Muscle layer of duodenum (tissue), 2 donors: ENCODE measurements around the gene ZNF76.
A peak's percentile ranks its signal among the peaks of the same experiment; 100 is the strongest.
"Not testable (repeated sequence)": the region's sequence is repeated elsewhere in the genome, so short reads cannot be mapped to it uniquely, and the experiment has no call there.

Experiments used
- H3K27ac ChIP-seq: one replicate; pipeline ENCODE4 v1.7.0; 2013; ENCODE audit warnings: mild to moderate bottlenecking, low read length
- H3K27me3 ChIP-seq: one replicate; pipeline ENCODE4 v1.7.0; 2013; ENCODE audit warnings: low read depth, mild to moderate bottlenecking, control low read depth, low read length
- H3K36me3 ChIP-seq, 2 donors: one replicate each; pipeline ENCODE4 v1.7.0; 2013; ENCODE audit warnings: low read length in 2 of 2, control low read depth in 1 of 2, mild to moderate bottlenecking in 1 of 2; ENCODE audit not compliant: insufficient read depth in 2 of 2, control insufficient read depth in 1 of 2
- H3K4me1 ChIP-seq, 2 donors: one replicate each; pipeline ENCODE4 v1.7.0; 2013; ENCODE audit warnings: low read length in 2 of 2, mild to moderate bottlenecking in 2 of 2, control low read depth in 1 of 2, moderate library complexity in 1 of 2; ENCODE audit not compliant: insufficient read depth in 2 of 2, control insufficient read depth in 1 of 2
- H3K4me3 ChIP-seq, 2 donors: one replicate each; pipeline ENCODE4 v1.7.0; 2013; ENCODE audit warnings: low read length in 2 of 2, low read depth in 1 of 2, mild to moderate bottlenecking in 1 of 2
- H3K9me3 ChIP-seq, 2 donors: one replicate each; pipeline ENCODE4 v1.7.0; 2013; ENCODE audit warnings: low read length in 2 of 2, control low read depth in 1 of 2, mild to moderate bottlenecking in 1 of 2; ENCODE audit not compliant: control insufficient read depth in 1 of 2
- donor health status: healthy.

The ZNF76 gene

GRCh38 chr6:35319346-35320030 is 60.0 kb downstream of the ZNF76 start:
- Histone ChIP-seq H3K27me3 (no peaks in the 10 kb centered on the region), H3K27ac (no peak overlapping the region), H3K36me3 (peaks cover 0 to 10% of the 10 kb centered on the region in 2 donors), H3K9me3 (no peaks in the 10 kb centered on the region), H3K4me1 (peaks cover 0 to 5% of the 10 kb centered on the region in 2 donors), H3K4me3 (no peak overlapping the region)

GRCh38 chr6:35320031-35320410 is 60.5 kb downstream of the ZNF76 start:
- H3K4me1 ChIP-seq: peaks cover 0 to 5% of the 10 kb centered on the region in 2 donors
- peaks cover 0 to 10% of the 10 kb centered on the region in 2 donors for H3K36me3 ChIP-seq

GRCh38 chr6:35321091-35321490 is 61.6 kb downstream of the ZNF76 start:
- Histone ChIP-seq H3K4me1 (peaks cover 0 to 5% of the 10 kb centered on the region in 2 donors), H3K4me3 (no peak overlapping the region), H3K27me3 (no peaks in the 10 kb centered on the region), H3K36me3 (peaks cover 0 to 10% of the 10 kb centered on the region in 2 donors), H3K9me3 (no peaks in the 10 kb centered on the region), H3K27ac (no peak overlapping the region)

More at GRCh38 chr6:35320031-35320410, 60.5 kb downstream of the ZNF76 start:
- H3K4me3 ChIP-seq: no peak overlapping the region
- H3K27ac ChIP-seq: no peak overlapping the region
- H3K9me3 ChIP-seq: no peaks in the 10 kb centered on the region
- H3K27me3 ChIP-seq: no peaks in the 10 kb centered on the region

- H3K27ac ChIP-seq: no peak overlapping the region
- H3K27me3 ChIP-seq: no peaks in the 10 kb centered on the region
- H3K9me3 ChIP-seq: no peaks in the 10 kb centered on the region
- no peaks in the 10 kb centered on the region for H3K36me3 ChIP-seq
- no peaks in the 10 kb centered on the region for H3K4me1 ChIP-seq
- H3K4me3 ChIP-seq: no peak overlapping the region
These were observed 68.0 kb downstream of the ZNF76 start for GRCh38 chr6:35327349-35328027.

- H3K27me3 ChIP-seq: no peaks in the 10 kb centered on the region
- H3K36me3 ChIP-seq: no peaks in the 10 kb centered on the region
- H3K9me3 ChIP-seq: no peaks in the 10 kb centered on the region
- H3K27ac ChIP-seq: no peak overlapping the region
- H3K4me3 ChIP-seq: no peak overlapping the region
- H3K4me1 ChIP-seq: no peaks in the 10 kb centered on the region
These were observed 68.7 kb downstream of the ZNF76 start for GRCh38 chr6:35328108-35328723.

- H3K4me3 ChIP-seq, H3K27ac ChIP-seq, H3K36me3 ChIP-seq, H3K9me3 ChIP-seq, H3K27me3 ChIP-seq, H3K4me1 ChIP-seq: not testable (repeated sequence)
These were observed 69.4 kb downstream of the ZNF76 start for GRCh38 chr6:35328965-35329364.

GRCh38 chr6:35330541-35331119 is 71.1 kb downstream of the ZNF76 start:
- Histone ChIP-seq H3K4me1 (no peaks in the 10 kb centered on the region), H3K27me3 (no peaks in the 10 kb centered on the region), H3K9me3 (no peaks in the 10 kb centered on the region), H3K4me3 (no peak overlapping the region), H3K36me3 (no peaks in the 10 kb centered on the region), H3K27ac (no peak overlapping the region)

- H3K4me3 ChIP-seq, H3K36me3 ChIP-seq, H3K9me3 ChIP-seq, H3K27ac ChIP-seq, H3K4me1 ChIP-seq, H3K27me3 ChIP-seq: not testable (repeated sequence)
These were observed 72.7 kb downstream of the ZNF76 start for GRCh38 chr6:35332074-35332887.

GRCh38 chr6:35341557-35341956 is 82.0 kb downstream of the ZNF76 start:
- Histone ChIP-seq H3K27ac (no peak overlapping the region), H3K27me3 (no peaks in the 10 kb centered on the region), H3K4me3 (no peak overlapping the region), H3K36me3 (peaks cover 0 to 6% of the 10 kb centered on the region in 2 donors), H3K4me1 (peaks cover 6 to 15% of the 10 kb centered on the region in 2 donors), H3K9me3 (no peaks in the 10 kb centered on the region)

- peak within 1 kb of the TSS; percentile 62 to 66 for H3K4me3 ChIP-seq
- peak within 1 kb of the TSS; percentile 52 for H3K27ac ChIP-seq
- H3K4me1 ChIP-seq: peaks cover 6 to 15% of the 10 kb centered on the region in 2 donors
- peaks cover 0 to 12% of the 10 kb centered on the region in 2 donors for H3K36me3 ChIP-seq
- no peaks in the 10 kb centered on the region for H3K27me3 ChIP-seq
- no peaks in the 10 kb centered on the region for H3K9me3 ChIP-seq
These were observed 82.9 kb downstream of the ZNF76 start, which contains the start of gene PPARD for GRCh38 chr6:35342258-35343091. TSS of gene PPARD (plus strand) at chr6:35342558. CDS start at chr6:35411088, 68,530 bp downstream.
